T follicular helper cell (primary cell): Measurements from ENCODE around the gene PEAK3.
A peak's percentile ranks its signal among the peaks of the same experiment; 100 is the strongest.

Experiments
- DNase-seq: peaks from one replicate; pipeline ENCODE4 v3.0.0-alpha.2; 2020; ENCODE audit warnings: low read depth
- total RNA-seq, 2 experiments: gene quantifications; one replicate each; lab custom pipeline; 2026; lab: John Stamatoyannopoulos, UW

Gene PEAK3
- total RNA-seq, result 0 to 0.12 reads per million in 2 experiments

GRCh38 chr19:2282062-2282861, at the start of gene PEAK3:
TSS of gene PEAK3 (minus strand) at chr19:2282175. CDS start at chr19:2280931, 1,244 bp downstream.
- DNase-seq, result no peak

DNA sequence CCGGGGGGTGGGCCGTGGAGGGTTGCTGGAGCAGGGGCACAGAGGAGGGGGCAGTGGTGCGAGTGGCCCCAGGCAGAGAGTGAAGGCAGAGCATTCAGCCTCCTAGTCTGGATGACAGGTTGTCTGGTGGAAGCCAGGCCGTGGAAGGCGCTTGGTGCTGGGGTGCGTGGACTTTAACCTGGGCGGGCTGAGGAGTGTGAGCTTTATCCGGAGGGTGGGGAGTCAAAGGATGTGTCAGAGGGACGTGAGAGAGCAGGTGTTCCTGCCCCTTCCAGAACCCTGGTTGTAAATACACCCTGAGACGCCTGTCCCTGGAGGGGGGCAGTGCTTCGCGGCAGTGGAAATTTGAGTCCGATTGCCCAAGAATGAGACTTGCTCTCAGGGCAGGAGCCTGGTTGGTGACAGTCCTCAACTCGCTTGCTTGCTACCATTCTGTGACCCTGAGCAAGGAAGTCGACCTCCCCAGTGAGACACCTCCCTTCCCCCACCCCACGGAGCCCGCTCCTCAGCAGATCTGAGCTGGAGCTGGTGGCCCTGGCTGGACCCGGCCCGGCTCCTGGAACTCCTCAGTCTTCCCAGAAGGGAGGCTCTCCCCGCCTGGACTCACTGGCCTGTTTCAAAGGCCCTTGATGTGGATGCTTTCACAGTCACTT, 48.8 kb upstream of the PEAK3 start:
- no peak for DNase-seq

DNA sequence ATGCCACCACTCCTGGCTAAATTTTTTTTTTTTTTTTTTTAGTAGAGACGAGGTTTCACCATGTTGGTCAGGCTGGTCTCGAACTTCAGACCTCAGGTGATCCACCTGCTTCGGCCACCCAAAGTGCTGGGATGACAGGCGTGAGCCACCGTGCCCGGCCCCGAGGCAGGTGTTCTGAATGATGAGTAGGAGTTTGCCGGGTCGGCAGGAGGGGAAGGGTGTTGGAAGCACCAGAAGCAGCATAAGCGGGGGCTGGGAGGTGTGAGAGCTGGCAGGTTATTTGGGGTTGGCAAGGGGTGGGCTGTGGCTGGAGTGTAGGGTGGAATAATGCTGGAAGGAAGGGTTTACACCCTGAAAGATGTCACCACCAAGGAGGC, 48.3 kb upstream of the PEAK3 start:
- DNase-seq, result no peak

DNA sequence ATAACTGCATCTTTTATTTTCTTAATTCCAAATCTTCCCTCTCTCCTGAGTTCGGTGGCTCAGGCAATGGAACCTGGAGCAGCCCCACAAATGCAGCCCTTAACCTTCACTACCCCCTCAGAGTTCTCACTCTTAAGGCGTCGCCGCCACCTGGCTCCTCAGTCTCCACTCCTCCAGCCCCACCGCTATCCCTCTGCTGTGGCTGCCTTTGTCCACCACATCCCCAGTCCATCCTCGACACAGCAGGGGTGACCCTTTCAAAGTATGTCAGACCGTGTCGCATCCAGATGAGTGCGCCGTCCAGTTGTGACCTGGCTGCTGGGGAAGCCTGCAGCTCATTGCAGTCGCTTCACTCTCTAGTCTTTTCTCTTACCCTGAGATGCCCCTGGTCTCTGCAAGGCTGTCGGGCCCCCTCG, 47.5 kb upstream of the PEAK3 start:
- no peak for DNase-seq

DNA sequence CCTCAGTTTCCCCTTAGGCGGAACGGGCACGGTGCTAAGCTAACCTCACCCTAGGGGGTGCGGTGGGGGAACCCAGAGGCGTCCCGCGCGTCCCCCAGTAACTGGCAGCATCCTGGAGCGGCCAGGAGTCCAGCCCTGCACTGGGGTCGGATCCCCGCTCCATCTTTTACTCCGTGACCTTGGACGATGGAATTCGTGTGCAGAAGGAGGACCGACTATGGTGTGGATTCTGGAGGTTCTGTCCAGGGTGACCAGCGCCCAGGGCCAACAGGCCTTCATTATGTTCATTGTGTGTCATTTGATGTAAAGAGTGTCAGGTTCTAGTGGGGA, 47.1 kb upstream of the PEAK3 start:
- no peak for DNase-seq

DNA sequence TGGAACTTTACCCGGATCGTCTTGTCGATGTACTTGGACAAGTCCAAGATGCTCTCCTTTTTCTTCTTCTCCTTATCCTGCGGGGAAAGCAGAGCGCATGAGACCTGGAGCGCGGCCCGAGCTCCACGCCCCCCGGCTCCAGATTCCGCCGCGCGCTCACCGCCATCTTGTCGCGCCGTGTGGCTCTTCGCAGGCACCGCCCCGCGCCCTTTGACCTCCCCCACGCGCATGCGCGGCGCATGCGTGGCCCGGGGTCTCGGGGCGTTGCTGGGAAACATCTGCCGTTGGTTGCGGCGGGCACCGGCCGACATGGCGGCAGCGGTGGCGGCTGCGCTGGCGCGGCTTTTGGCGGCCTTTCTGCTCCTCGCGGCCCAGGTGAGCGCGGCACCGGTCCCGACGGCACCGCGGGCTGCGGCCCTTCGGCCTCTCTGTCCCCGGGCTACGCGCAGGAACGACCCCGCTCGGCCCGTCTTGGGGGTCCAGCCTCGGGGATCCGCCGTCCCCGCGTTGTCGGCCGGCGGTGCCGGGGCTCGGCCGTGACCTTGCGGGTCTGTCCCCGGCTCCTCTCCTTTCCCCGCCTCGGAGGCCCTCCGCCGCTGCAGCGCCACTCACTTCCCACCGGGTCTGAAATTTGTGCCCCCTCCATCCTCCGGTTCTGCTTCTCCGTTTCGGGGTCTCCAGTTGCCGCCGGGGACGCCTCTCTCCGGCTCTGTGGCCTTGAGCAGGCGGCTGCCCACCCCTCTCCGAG, 46.6 kb upstream of the PEAK3 start, which contains the start of the genes LSM7 and SPPL2B:
Gene LSM7, minus strand, starts transcription at position 186 of the 748 bp plus-strand sequence. Its CDS starts 20 bp downstream, at position 166.
Gene SPPL2B, plus strand, starts transcription at position 284 of the 748 bp plus-strand sequence. Its CDS starts 26 bp downstream, at position 310.
- DNase-seq, result peak; percentile 90

- DNase-seq, result peak; percentile 41
These were observed 45.9 kb upstream of the PEAK3 start for GRCh38 chr19:2327773-2328400.

DNA sequence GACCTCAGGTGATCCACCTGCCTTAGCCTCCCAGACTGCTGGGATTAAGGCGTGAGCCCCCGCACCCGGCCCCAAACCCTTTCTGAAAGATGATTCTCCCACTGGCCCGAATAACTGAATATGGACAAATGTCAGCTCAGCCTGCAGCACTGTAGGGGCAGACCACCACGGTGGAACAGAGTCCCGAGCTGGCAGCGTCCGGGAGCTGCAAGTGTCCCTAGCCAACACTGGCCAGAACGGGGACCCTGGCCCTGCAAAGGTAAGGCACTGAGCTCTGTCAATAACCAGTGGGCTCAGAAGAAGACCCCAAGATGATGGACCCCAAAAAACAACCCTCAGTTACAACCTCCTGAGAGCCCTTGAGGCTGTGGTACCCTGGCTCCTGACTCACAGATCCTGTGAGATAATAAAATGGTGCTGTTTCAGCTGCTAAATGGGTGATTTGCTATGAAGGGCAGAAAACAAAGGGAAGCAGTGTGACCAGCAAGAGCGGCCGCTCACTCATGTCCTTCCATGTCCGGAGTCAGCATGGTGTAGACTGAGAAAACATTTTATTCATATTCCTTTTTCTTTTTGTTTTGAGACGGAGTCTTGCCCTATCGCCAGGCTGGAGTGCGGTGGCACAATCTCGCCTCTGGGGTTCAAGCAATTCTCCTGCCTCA, 44.9 kb upstream of the PEAK3 start:
- DNase-seq, result no peak

- no peak for DNase-seq
These were observed 43.5 kb upstream of the PEAK3 start for GRCh38 chr19:2325281-2326046.

DNA sequence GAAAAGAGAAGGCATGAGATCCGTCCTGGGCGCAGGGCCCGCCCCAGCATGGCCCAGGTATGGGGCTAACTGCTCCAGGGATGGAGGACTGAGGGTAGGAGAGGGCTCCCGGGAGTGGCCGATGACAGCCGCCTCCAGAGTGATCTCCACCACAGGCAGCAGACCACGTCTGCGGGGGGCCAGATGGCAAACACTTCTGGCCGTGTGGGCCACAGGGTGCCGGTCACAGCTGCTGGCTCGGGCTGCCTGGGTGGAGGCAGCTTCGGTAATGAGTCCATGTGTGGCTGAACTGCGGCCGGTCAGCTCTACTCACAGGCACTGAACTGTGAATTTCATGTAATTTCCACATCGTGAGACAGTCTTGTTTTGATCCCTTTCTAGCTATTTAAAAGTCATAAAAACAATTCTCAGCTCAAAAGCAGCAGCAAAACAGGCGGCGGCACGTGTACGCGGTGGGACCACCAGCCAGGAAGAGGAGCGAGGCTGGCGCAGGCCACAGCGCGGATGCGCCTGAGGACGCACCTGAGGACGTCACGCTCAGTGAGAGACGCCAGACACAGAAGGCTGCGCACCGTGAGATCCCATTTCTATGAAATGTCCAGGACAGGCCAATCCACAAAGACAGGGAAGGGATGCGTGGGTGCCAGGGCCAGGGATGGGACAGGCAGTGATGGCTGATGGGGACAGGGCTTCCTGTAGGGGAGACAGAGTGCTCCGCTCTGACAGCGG, 42.4 kb upstream of the PEAK3 start:
- no peak for DNase-seq

DNA sequence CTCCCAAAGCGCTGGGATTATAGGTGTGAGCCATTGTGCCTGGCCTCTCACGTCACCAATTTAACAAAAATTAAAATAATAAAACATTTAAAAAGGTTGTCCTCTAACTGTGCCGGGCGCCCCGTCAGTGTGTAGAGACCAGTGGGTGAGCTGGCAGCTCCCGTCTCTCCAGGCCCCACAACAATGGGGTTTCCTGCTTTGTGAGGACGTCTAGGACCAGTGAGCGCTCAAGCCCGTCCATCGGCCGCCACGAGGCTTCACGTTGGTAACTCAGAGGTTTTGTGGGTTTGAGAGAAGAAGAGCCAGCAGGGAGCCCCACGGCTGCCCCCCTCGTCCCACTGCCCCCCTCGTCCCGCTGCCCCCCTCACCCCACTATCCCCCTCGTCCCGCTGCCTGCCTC, 41.7 kb upstream of the PEAK3 start:
- DNase-seq, result no peak

DNA sequence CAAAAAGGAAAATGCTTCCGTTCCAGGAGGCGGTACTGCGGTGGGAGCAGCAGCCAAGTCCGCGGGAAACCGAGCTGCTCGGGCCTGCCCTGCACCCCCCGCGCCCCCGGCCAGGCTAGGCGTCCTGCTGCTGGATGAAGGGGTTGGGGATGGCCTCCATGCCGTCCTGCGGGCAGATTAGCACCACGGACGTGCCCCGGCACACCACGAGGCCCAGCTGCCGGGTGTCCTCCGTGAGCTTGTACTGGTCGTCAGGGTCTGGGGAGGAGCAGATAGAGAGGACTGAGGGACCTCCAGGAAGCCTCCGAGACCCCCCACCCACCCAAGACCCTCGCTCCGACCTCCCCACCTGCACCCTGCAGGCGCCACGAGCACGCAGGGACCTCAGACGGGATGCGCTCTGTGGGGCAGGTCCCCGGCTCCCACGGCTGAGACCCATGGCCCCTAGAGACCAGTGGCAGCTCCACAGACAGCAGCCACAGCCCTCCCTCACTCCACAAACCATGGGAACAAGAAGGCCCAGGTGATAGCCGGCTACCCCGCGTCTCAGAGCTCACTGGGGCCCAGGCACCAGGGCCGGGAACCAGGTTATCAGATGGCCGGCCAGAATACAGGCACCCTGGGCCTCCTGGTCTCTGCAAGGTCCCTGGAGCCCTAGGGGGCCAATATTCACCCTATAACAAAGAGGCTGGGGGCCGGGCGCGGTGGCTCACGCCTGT, 39.7 kb upstream of the PEAK3 start:
- DNase-seq, result no peak

DNA sequence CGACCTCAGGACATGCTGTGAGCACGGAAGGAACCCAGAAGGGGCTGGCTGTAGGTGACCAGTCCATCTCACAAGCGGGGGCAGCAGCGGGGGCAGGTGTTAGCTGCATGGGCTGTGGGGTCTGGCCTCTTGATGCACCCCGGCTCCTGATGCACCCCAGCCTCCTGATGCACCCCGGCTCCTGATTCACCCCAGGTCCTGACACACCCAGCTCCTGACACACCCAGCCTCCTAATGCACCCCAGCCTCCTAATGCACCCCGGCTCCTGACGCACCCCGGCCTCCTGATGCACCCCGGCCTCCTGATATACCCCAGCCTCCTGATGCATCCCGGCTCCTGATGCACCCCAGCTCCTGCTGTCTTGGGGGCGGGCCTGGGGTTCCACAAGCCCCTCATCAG, 39.0 kb upstream of the PEAK3 start:
- no peak for DNase-seq

DNA sequence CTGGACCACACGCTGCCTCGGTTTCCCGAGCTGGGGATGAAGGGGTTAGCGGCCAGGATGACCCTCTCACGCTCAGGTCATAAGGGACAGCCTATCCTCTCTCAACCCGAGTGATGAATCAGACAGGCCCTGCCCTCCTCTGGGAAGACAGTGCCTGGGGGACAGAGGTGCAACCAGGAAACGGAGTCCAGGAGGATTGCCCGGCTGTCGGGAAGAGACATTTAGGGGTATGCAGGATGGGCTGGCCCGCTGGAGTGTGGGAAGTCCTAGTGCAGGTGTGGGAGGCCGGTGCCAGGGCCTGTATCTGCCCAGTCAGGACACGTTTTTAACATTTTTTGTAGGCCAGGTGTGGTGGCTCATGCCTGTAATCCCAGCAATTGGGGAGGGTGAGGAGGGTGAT, 38.1 kb upstream of the PEAK3 start:
- DNase-seq, result no peak

DNA sequence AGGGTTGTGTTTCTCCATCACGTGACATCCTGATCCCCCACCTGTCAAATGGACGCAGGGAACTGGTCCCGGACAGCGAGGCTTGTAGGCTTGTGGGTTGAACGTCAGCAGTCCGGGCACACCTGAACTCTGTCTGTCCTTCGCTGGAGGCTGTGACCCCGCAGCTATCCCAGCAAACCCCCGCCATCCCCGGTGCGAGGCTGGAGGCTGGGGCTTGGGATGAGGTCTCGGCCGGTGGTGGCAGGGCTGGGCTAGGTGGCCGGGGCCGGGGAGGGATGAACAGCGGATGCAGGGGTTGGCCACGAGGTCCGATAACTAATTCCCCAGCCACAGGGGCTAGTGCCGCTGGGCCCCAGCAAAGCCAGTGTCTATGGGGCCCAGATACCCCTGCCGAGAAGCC, 37.6 kb upstream of the PEAK3 start:
- DNase-seq, result no peak

DNA sequence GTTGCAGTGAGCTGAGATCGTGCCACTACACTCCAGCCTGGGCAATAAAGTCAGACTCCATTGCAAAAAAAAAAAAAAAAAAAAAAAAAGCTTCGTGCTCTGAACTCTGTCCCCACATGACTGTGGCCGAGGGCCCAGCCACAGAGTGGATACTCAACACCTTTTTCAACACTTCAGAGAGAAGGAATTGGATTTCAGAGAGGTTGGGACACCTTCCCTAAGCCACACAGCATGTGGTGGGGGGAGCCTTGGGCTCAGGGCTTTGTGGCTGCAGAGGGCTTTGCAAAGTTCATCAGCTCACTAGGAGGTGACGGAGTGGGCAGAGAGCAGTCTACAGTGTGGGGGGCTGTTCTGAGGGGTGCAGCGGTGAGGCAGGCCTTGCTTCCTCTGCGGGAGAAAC, 36.9 kb upstream of the PEAK3 start:
- no peak for DNase-seq

- DNase-seq, result no peak
These were observed 35.8 kb upstream of the PEAK3 start for GRCh38 chr19:2317756-2318155.

DNA sequence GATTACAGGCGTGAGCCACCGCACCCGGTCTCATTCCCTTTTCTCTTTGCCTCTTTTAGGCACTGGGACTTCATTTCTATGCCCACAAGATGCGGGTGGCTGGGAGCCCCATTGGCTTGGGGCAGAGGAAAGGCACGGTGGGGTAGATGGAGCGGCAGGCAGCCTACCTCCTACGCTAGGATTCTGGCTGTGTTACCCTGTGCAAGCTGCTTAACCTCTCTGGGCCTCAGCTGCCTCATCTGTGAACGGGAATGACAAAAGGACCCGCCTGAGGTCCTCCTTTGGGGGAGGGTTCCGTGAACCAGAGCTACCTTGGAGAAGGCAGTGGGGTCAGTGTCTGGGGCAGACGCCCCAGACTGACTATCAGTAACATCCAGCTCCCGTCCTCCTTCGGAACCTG, 35.3 kb upstream of the PEAK3 start:
- no peak for DNase-seq

DNA sequence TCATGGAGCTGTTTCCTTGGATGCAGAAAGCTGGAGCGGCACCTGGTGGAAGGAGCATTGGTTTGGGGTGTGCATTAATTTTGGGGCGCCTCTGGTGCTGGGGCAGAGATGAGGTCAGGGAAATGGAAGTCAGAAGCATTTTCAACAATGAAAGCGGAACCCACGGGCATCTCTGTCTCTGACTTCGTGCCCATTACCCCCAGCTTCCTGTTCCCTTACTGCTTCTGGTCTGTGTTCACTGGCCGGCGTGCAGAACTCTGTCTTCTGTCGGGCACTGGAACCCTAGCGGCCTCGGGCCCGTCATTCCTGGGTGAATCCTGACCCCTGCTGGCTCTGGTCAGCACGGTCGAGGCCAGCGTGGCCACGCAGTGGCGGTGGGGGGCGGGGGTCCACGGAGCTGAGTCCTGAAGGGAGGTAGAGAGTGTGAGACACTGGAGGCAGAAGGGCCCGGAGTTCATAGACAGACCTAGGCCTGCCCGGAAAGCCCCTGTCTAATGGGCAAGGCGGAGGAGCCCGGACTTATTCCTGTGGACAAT, 33.9 kb upstream of the PEAK3 start:
- no peak for DNase-seq
